ENCODE results near the gene CERK.
"Not testable (repeated sequence)": the region's sequence is repeated elsewhere in the genome, so short reads cannot be mapped to it uniquely, and the experiment has no call there.

Gene CERK

GRCh38 chr22:46650078-46650810, 87.8 kb downstream of the CERK start:
- DNase-seq (ENCODE audit: low read depth in 2 of 2, low spot score in 1 of 2): no peak

GRCh38 chr22:46649141-46650077, 88.6 kb downstream of the CERK start:
- no peak for DNase-seq (ENCODE audit: low read depth in 2 of 2, low spot score in 1 of 2)

GRCh38 chr22:46648225-46648820, 89.7 kb downstream of the CERK start:
- DNase-seq (ENCODE audit: low read depth in 2 of 2, low spot score in 1 of 2): not testable (repeated sequence)

- no peak for DNase-seq (ENCODE audit: low read depth in 2 of 2, low spot score in 1 of 2)
Measured at GRCh38 chr22:46646531-46647215, 91.4 kb downstream of the CERK start.

GRCh38 chr22:46642840-46643480, 95.1 kb downstream of the CERK start:
- not testable (repeated sequence) for DNase-seq (ENCODE audit: low read depth in 2 of 2, low spot score in 1 of 2)

- DNase-seq (ENCODE audit: low read depth in 2 of 2, low spot score in 1 of 2): no peak
Measured at GRCh38 chr22:46641811-46642266, 96.2 kb downstream of the CERK start.

- no peak for DNase-seq (ENCODE audit: low read depth in 2 of 2, low spot score in 1 of 2)
Measured at GRCh38 chr22:46640293-46641055, 97.6 kb downstream of the CERK start.

GRCh38 chr22:46639843-46640242, 98.2 kb downstream of the CERK start:
- DNase-seq (ENCODE audit: low read depth in 2 of 2, low spot score in 1 of 2): no peak

- DNase-seq (ENCODE audit: low read depth in 2 of 2, low spot score in 1 of 2): no peak
Measured at GRCh38 chr22:46638601-46639431, 99.2 kb downstream of the CERK start.

- DNase-seq (ENCODE audit: low read depth in 2 of 2, low spot score in 1 of 2): no peak
Measured at GRCh38 chr22:46637711-46638600, 100.1 kb downstream of the CERK start.

GRCh38 chr22:46636221-46637002, 101.6 kb downstream of the CERK start:
- DNase-seq (ENCODE audit: low read depth in 2 of 2, low spot score in 1 of 2): no peak

GRCh38 chr22:46635756-46636155, 102.3 kb downstream of the CERK start:
- no peak for DNase-seq (ENCODE audit: low read depth in 2 of 2, low spot score in 1 of 2)

- DNase-seq (ENCODE audit: low read depth in 2 of 2, low spot score in 1 of 2): not testable (repeated sequence)
Measured at GRCh38 chr22:46634973-46635685, 102.9 kb downstream of the CERK start.

Measured in stimulated activated CD8-positive, alpha-beta memory T cell treated with anti-CD3 and anti-CD28 coated beads, Interleukin-4, amount 100 ng/mL, for 1 hour (primary cell).